PFSK-1 (cell line): ENCODE results near the gene CUEDC1.

Experiments
- FOXP2 ChIP-seq: optimal IDR thresholded peaks from 2 replicates; pipeline ENCODE3; 2011; ENCODE audit warnings: borderline replicate concordance, control low read depth, inconsistent platforms; ENCODE audit not compliant: insufficient read depth; ENCODE audit errors: extremely low read length, extremely low read depth
- POLR2AphosphoS5 ChIP-seq: IDR thresholded peaks from 2 replicates; pipeline ENCODE4 v1.6.1; 2012; ENCODE audit warnings: low read depth, mild to moderate bottlenecking, control low read depth, low read length, moderate library complexity
- SIN3A ChIP-seq: IDR thresholded peaks from 2 replicates; pipeline ENCODE4 v1.6.1; 2012; ENCODE audit warnings: mild to moderate bottlenecking, low read length, moderate library complexity, borderline replicate concordance; ENCODE audit not compliant: insufficient read depth
- TAF1 ChIP-seq: IDR thresholded peaks from 2 replicates; pipeline ENCODE4 v1.6.1; 2012; ENCODE audit warnings: low read length, control low read depth, borderline replicate concordance; ENCODE audit not compliant: insufficient read depth
- TF ChIP-seq, protein P1 (sequence below), 2 experiments: IDR thresholded peaks; 2 replicates each; pipeline versions ENCODE4 v1.6.1 to v1.8.0; 2011 to 2012; ENCODE audit warnings: low read depth in 2 of 2, low read length in 2 of 2, control low read depth in 1 of 2, inconsistent platforms in 1 of 2, mild to moderate bottlenecking in 1 of 2, moderate library complexity in 1 of 2; ENCODE audit not compliant: insufficient read depth in 1 of 2

The CUEDC1 gene

GRCh38 chr17:57913575-57914272, 41.5 kb downstream of the CUEDC1 start:
- TF ChIP-seq POLR2AphosphoS5: no peak
- TF ChIP-seq FOXP2: no peak
- no peak for TF ChIP-seq SIN3A
- TF ChIP-seq, protein P1, sequence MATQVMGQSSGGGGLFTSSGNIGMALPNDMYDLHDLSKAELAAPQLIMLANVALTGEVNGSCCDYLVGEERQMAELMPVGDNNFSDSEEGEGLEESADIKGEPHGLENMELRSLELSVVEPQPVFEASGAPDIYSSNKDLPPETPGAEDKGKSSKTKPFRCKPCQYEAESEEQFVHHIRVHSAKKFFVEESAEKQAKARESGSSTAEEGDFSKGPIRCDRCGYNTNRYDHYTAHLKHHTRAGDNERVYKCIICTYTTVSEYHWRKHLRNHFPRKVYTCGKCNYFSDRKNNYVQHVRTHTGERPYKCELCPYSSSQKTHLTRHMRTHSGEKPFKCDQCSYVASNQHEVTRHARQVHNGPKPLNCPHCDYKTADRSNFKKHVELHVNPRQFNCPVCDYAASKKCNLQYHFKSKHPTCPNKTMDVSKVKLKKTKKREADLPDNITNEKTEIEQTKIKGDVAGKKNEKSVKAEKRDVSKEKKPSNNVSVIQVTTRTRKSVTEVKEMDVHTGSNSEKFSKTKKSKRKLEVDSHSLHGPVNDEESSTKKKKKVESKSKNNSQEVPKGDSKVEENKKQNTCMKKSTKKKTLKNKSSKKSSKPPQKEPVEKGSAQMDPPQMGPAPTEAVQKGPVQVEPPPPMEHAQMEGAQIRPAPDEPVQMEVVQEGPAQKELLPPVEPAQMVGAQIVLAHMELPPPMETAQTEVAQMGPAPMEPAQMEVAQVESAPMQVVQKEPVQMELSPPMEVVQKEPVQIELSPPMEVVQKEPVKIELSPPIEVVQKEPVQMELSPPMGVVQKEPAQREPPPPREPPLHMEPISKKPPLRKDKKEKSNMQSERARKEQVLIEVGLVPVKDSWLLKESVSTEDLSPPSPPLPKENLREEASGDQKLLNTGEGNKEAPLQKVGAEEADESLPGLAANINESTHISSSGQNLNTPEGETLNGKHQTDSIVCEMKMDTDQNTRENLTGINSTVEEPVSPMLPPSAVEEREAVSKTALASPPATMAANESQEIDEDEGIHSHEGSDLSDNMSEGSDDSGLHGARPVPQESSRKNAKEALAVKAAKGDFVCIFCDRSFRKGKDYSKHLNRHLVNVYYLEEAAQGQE (IDR thresholded peaks at IDR 0.05; ENCODE audit: insufficient read depth in 1 of 2, low read depth in 2 of 2, low read length in 2 of 2): no peak
- no peak for TF ChIP-seq TAF1

- TF ChIP-seq FOXP2 (no peak), SIN3A (no peak), POLR2AphosphoS5 (no peak), TAF1 (no peak)
- TF ChIP-seq, protein P1 (IDR thresholded peaks at IDR 0.05; ENCODE audit: insufficient read depth in 1 of 2, low read depth in 2 of 2, low read length in 2 of 2): no peak
Measured at GRCh38 chr17:57911834-57912673, 43.2 kb downstream of the CUEDC1 start.

- no peak for TF ChIP-seq POLR2AphosphoS5
- no peak for TF ChIP-seq TAF1
- TF ChIP-seq, protein P1 (IDR thresholded peaks at IDR 0.05; ENCODE audit: insufficient read depth in 1 of 2, low read depth in 2 of 2, low read length in 2 of 2): no peak
- no peak for TF ChIP-seq FOXP2
- TF ChIP-seq SIN3A: no peak
Measured at GRCh38 chr17:57910462-57911420, 44.5 kb downstream of the CUEDC1 start.

GRCh38 chr17:57909551-57909950, 45.7 kb downstream of the CUEDC1 start:
- TF ChIP-seq FOXP2: no peak
- TF ChIP-seq POLR2AphosphoS5: no peak
- no peak for TF ChIP-seq SIN3A
- TF ChIP-seq TAF1: no peak
- TF ChIP-seq, protein P1 (IDR thresholded peaks at IDR 0.05; ENCODE audit: insufficient read depth in 1 of 2, low read depth in 2 of 2, low read length in 2 of 2): no peak
